ENCODE data around the gene COA8. TPM values are rescaled to one million over a fixed set of nuclear protein-coding genes. Genes with fewer than 3 reads are reported as not detected.

Gene COA8
- total and polyA plus RNA-seq, 10 of the 15 experiments (the other 5 are each of a cell fraction or from before 2014, with no cell fraction given), result 6.1 to 69.5 (median 25.8) TPM

GRCh38 chr14:103527408-103528145, 35.2 kb upstream of the COA8 start:
- Histone ChIP-seq H2AFZ (ENCODE audit: control insufficient read depth, low read depth, low read length) (0 out of 2 replicates have a peak overlapping the region, but pooled peaks have one; percentile 5), H3K4me3 (peak overlapping the region; percentile 84; the same call in 1 of the 2 replicates), H4K20me1 (ENCODE audit: control insufficient read depth, insufficient read depth) (no peaks in the 10 kb centered on the region), H3K79me2 (ENCODE audit: control insufficient read depth, insufficient read depth, low read length) (peaks cover 30% of the 10 kb centered on the region), H3K4me2 (ENCODE audit: control insufficient read depth, insufficient read depth) (peak overlapping the region; percentile 91), H3K36me3 (ENCODE audit: control insufficient read depth in 2 of 2, insufficient read depth in 2 of 2, low read length in 1 of 2) (peaks cover 0 to 2% of the 10 kb centered on the region in 2 experiments; a peak in 1 of 4 replicates), H3K27ac (ENCODE audit: control insufficient read depth, insufficient read depth) (peak overlapping the region; percentile 61), H3K27me3 (replicated peaks in 1 of 2; ENCODE audit: control insufficient read depth in 2 of 2, insufficient read depth in 2 of 2, low read length in 1 of 2) (peaks cover 0 to 2% of the 10 kb centered on the region in 2 experiments; a peak in 1 of 4 replicates), H3K4me1 (ENCODE audit: control insufficient read depth, insufficient read depth, low read length) (peaks cover 25% of the 10 kb centered on the region), H3K9me3 (replicated peaks; ENCODE audit: control insufficient read depth, insufficient read depth, low read length) (no peaks in the 10 kb centered on the region; the same call in 2 of the 3 replicates), H3K9ac (ENCODE audit: control insufficient read depth, insufficient read depth, low read length) (peak overlapping the region; percentile 69)
- DNase-seq (ENCODE audit: low read depth, low spot score) (peak; percentile 67), ATAC-seq (peak; percentile 90), FAIRE-seq (peak; percentile 81)
- ChIA-PET RAD21 (ENCODE audit: unreplicated experiment) (interaction anchor here (0.5 to 2.4 kb wide), 4 partner anchors 9 to 232 kb away, joined by 3 to 14 read pairs (median 6); no protein-coding TSS in a partner anchor), POLR2A (interaction anchor here (0.6 to 1.3 kb wide), 3 partner anchors 36 to 431 kb away, joined by 4 to 7 read pairs (median 4); no protein-coding TSS in a partner anchor), SMC1A (ENCODE audit: uncharacterized antibody, unreplicated experiment) (interaction anchor here (0.8 to 2.6 kb wide), 5 partner anchors 9 to 387 kb away, joined by 3 to 11 read pairs (median 3); no protein-coding TSS in a partner anchor), CTCF (interaction anchor here (1.0 to 5.3 kb wide), 4 partner anchors 9 to 134 kb away, joined by 3 to 39 read pairs (median 5); partner anchors contain the start of gene BAG5)
- intact Hi-C loops (cut with micrococcal nuclease; ENCODE audit: unreplicated experiment), result no loop called here
- in situ Hi-C loops (cut with MboI), result no loop called here
- no TSS peak for BruUV-seq (replicated peaks)
- 5% methylated on average over 14 of the region's 14 CpGs for WGBS (ENCODE audit: insufficient coverage, insufficient replicate concordance, low lambda C conversion rate, missing lambda C conversion rate)
- TF ChIP-seq BRCA1 (IDR thresholded peaks at IDR 0.05; ENCODE audit: low read depth, low read length) (no peak), RELB (IDR thresholded peaks at IDR 0.05; ENCODE audit: low read depth) (peak; percentile 79), POU2F2 (IDR thresholded peaks at IDR 0.05; ENCODE audit: borderline replicate concordance, low read depth, low read length) (no peak), SPI1 (IDR thresholded peaks at IDR 0.05; ENCODE audit: borderline replicate concordance, insufficient read depth, low read depth, low read length) (peak; percentile 82), DPF2 (IDR thresholded peaks at IDR 0.05) (0 out of 2 replicates have a peak, but pooled peaks have one; percentile 47), NFYB (IDR thresholded peaks at IDR 0.05; ENCODE audit: insufficient read depth, low read depth, low read length) (peak; percentile 52; the same call in 1 of the 2 replicates), HCFC1 (IDR thresholded peaks at IDR 0.05; ENCODE audit: low read length) (0 out of 2 replicates have a peak, but pooled peaks have one; percentile 17), SIN3A (IDR thresholded peaks at IDR 0.05; ENCODE audit: low read depth, low read length) (peak; percentile 40; the same call in 1 of the 2 replicates), EP300 (IDR thresholded peaks at IDR 0.05; ENCODE audit: borderline replicate concordance in 1 of 2, control insufficient read depth in 1 of 2, low read depth in 2 of 2, low read length in 2 of 2) (0 out of 4 replicates have a peak, but pooled peaks of 1 of the 2 experiments have one; percentile 32), JUNB (IDR thresholded peaks at IDR 0.05) (peak; percentile 37; the same call in 1 of the 2 replicates), HSF1 (IDR thresholded peaks at IDR 0.05; ENCODE audit: low read depth, low read length) (no peak), BHLHE40 (IDR thresholded peaks at IDR 0.05; ENCODE audit: borderline replicate concordance in 1 of 2, low read depth in 2 of 2, low read length in 1 of 2) (peak; percentile 22 to 38; a peak in 1 of 4 replicates), ZNF274 (IDR thresholded peaks at IDR 0.05; ENCODE audit: insufficient read depth, insufficient read length) (no peak)
- TF ChIP-seq, protein P1, sequence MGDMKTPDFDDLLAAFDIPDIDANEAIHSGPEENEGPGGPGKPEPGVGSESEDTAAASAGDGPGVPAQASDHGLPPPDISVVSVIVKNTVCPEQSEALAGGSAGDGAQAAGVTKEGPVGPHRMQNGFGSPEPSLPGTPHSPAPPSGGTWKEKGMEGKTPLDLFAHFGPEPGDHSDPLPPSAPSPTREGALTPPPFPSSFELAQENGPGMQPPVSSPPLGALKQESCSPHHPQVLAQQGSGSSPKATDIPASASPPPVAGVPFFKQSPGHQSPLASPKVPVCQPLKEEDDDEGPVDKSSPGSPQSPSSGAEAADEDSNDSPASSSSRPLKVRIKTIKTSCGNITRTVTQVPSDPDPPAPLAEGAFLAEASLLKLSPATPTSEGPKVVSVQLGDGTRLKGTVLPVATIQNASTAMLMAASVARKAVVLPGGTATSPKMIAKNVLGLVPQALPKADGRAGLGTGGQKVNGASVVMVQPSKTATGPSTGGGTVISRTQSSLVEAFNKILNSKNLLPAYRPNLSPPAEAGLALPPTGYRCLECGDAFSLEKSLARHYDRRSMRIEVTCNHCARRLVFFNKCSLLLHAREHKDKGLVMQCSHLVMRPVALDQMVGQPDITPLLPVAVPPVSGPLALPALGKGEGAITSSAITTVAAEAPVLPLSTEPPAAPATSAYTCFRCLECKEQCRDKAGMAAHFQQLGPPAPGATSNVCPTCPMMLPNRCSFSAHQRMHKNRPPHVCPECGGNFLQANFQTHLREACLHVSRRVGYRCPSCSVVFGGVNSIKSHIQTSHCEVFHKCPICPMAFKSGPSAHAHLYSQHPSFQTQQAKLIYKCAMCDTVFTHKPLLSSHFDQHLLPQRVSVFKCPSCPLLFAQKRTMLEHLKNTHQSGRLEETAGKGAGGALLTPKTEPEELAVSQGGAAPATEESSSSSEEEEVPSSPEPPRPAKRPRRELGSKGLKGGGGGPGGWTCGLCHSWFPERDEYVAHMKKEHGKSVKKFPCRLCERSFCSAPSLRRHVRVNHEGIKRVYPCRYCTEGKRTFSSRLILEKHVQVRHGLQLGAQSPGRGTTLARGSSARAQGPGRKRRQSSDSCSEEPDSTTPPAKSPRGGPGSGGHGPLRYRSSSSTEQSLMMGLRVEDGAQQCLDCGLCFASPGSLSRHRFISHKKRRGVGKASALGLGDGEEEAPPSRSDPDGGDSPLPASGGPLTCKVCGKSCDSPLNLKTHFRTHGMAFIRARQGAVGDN (IDR thresholded peaks at IDR 0.05), result no peak
